GM21576 (cell line): ENCODE measurements around the gene VPS41.

ENCODE experiments used
- ATAC-seq: cut with Tn5 transposase; IDR thresholded peaks from one replicate; pipeline ENCODE4 v1.9.1; 2021; ENCODE audit warnings: mild to moderate bottlenecking, moderate library complexity; ENCODE audit not compliant: unreplicated experiment

The VPS41 gene

DNA sequence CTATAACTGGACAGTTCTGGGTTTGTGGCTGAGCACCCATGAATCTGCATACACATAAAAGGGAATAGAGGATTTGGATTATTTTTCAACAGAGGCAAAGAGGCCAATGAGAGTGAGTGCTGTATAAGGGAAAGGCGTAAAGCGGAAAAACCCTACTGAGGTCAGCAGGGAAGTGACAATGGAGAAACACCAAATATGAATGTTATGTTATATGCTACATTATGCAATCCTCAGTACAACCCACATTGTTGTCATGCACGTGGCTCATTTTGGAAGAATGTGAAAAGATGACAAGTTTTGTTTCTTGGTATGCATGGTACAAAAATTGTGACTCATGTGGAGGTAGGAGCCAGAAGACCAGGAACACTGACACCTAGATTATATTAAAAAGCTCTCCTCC, 164.2 kb downstream of the VPS41 start:
- no peak for ATAC-seq

DNA sequence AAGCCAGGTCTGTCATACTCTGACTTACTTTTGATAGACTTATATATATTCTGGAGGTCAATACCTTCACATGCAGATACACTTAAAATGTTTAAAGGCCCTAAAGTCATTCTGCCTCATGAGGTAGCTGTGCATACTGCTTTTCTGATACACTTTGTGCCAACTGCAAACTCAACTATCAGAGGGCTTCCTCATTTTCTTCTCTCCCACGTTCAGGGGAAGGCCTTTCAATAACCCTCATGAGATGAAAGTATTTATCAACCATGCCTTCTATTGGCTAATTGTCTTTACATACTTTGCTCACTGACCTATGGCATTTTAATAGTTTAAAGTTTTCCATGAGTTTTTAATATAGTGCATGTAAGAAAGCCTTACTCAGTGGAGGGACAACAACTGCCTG, 165.1 kb downstream of the VPS41 start:
- ATAC-seq = no peak

GRCh38 chr7:38740041-38740440, 168.9 kb downstream of the VPS41 start:
- no peak for ATAC-seq

- ATAC-seq = no peak
These were observed 172.9 kb downstream of the VPS41 start for GRCh38 chr7:38736138-38736537.

DNA sequence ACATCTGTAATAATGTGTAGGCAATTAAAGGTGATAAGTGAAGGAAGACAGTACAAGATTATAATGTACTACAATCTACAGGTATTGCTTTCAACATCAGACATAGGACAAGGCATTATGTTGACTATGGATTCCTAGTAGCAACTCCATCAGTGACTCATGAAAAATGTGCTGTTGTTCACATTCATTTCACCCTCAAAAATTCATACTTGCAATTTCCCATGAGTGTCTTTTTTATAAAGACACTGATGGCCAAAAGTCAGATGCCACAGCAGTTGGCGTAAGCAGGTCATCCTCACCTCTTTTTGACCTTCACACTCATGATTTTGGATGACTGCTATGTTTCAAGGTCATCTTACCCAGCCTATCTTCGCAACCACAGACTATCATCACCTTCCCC, 177.8 kb downstream of the VPS41 start:
- no peak for ATAC-seq

DNA sequence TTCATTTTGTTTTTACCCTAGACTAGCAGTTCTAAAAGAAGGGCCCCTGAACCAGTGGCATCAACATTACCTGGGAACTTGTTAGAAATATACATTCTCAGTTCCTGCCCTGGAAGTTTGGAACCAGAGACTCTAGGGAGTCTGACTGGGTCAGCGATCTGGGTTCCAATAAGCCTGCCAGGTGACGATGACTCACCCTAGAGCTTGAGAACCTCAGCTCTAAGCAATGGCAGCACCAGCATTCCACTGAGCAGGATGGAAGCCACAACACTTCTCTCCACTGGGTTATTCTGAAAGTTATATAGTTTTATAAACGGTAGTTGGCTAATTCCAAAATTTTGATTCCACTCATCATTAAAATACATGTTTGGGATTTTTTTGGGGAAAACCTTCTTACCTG, 180.8 kb downstream of the VPS41 start:
- ATAC-seq = no peak

GRCh38 chr7:38727184-38727940, 181.6 kb downstream of the VPS41 start:
- ATAC-seq = no peak

GRCh38 chr7:38723327-38723726, 185.7 kb downstream of the VPS41 start:
- ATAC-seq = no peak

- ATAC-seq = no peak
These were observed 192.6 kb downstream of the VPS41 start for GRCh38 chr7:38716397-38716796.

DNA sequence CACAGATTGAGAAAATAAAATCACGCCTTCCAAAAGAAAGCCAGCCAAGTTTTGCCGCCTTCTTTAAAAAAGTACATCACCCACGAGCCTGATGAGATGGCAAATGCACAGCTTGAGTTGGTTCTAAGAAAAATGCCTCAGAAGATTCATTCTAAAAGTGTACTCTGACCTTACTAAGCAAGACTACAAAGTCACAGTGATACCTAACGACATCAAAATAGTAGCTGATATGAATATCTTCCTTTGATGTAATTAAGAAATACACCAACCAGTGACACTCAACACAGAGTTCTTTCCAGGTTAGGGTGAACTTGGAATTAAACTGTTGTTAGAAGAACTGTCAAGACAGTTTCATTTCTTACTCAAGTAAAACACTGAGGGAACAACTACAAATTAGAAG, 199.9 kb downstream of the VPS41 start:
- no peak for ATAC-seq

GRCh38 chr7:38704751-38705150, 204.2 kb downstream of the VPS41 start:
- no peak for ATAC-seq

DNA sequence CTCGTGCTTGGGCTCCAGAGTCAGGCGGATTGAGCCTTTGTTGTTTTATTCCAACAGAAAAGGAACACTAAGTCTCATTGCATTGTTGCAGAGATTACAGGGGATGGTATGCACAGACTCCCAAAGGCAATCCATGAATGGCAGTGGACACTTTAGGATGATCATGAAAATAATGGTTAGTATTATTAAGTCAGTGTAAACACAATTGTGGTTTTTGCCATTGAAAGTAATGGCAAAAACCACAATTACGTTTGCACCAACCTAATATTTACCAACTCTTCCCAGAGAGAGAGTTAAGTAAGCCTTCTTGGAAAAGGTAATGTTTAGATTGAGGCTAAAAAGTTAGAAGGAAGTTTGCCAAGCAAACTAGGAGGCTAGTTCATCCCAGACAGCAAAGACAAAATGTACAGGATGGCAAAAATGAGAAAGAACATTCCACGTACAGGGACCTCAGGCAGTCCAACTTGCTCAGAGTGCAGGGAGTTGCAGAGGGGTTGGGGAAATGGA, 204.9 kb downstream of the VPS41 start:
- ATAC-seq = no peak

GRCh38 chr7:38703093-38703492, 205.9 kb downstream of the VPS41 start:
- no peak for ATAC-seq

DNA sequence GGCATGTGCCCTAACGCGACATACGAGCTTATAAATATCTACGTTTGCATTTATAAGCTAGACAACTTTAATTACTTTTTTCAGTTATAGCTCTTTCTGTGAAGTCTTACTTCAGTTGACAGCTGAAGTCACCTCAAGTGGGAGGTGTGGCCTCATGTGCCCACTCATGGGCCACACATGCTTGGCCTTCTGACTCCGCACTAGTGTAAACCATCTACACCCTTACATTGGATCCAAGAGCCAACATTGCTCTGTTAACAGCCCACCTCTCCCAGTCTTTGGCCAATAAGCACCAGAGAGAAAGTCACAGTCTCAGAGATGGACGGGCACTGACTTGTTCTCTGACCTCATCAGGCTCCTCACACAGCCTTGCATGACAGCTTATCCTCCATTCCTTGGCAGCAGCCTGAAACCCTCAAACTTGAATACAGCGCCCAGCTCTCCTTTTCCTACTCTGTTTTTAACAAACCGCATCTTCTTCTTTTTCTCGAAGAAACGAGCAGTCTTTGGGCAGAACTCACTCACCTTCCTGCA, 206.9 kb downstream of the VPS41 start:
- ATAC-seq = no peak

DNA sequence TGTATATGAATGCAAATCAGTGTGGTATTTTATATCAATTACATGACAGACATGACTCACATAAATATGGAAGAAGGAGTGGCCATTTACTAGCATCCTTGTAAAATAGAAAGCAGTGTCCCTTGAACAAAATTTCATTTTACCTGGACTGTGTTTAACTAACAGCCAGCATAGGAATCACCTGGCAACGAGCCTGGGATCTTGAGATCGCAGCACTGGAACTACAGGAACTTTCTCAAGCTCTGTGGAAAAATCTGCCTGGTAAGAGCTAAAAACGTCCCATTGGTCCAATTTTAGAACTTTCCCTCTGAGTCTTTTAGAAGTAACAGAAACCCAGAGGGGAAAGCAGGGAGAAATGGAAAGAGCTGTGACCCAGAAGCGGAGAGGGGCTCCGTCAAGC, 208.9 kb downstream of the VPS41 start:
- no peak for ATAC-seq

DNA sequence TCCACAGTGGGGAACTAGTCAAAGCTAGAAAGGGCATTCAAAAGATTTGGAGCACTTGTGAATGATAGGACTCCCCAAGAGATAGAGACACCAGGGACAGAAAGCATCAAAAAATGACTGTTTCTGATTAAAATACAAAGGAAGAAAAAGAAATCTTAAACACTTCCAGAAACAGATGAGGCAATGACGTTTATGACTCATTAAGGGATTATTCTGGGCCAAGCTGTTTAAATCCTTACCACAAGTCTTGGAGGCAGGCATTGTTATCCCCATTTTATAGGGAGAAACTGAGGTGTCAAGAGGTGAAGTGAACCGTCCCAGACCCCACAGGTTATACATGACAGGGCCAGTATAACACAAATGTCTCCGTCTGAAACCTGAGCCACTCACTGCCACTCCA, 209.5 kb downstream of the VPS41 start:
- ATAC-seq = no peak

- no peak for ATAC-seq
These were observed 214.7 kb downstream of the VPS41 start for GRCh38 chr7:38694326-38694725.

DNA sequence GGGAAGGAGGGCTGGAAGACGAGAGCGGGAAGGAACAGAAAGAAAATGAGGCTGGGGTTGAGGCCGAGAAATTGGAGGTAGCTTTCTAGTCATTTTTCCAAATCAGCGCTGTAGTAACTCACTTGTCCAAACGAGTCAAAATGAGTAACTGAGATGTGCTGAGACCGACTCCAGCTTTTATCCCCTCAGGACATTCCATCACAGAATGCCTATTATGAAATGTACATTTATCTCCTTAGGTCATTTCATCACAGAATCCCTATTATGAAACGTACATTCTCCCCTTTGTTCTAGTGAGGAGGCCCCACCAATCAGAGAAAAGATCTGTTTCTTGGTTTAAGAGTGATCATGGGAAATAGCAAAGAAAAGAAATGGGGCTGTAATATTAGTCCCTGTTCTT, 222.1 kb downstream of the VPS41 start:
- ATAC-seq = no peak

DNA sequence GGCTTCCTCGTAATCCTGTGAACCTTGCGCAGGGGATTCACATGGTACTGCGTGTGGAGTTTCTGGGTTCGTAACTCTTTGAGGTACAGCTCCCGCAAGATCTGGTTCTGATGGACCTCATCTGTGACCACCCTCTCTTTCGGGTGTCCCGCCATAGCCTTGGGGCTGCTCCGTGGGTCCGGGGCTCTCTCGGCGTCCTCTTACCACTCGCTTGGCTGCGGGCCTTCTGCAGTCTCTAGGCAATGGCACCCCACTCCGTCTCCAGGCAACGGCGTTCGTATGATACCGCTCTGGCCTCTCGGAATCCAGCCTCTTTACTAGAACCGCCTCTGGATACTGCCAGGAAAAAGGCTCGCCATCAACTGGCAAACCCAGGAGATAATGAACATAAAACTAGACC, 223.1 kb downstream of the VPS41 start:
- ATAC-seq = no peak

DNA sequence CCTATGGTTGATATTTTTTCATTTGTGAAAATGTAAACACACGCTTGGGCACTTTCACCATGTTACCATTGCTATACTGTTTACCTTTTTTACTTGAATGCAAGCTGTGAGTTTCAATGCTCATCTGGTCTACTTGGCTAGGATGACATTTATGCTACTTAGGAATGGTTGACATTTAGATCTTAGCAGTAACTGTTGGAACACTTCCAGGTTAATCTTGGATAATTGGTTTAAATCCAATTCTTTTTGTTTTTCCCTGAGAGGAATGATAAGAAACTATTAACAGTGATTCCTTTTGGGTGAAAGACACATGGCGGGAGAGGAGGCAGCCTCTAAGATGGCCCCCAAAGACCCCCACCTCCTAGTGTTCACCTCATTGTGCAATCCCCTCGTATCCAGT, 226.4 kb downstream of the VPS41 start:
- no peak for ATAC-seq

DNA sequence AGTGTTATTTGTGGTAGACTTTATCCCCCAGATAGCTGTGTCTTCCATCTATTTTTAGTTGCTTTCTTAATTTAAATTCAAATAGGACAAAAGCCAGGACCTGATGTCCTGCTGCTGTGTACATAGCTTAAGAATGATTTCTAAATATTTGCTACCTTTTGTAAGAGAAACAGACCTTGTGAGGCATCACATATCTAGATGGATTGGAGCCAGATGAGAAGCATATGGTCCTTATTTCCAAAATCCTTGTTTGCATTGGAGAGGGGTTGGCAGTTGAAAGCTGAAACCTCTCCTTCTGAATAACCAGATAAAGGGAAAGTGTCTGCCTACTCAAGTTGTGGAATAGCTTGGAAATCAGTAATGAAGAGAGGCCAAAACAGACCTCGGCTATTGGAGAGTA, 227.1 kb downstream of the VPS41 start:
- no peak for ATAC-seq

DNA sequence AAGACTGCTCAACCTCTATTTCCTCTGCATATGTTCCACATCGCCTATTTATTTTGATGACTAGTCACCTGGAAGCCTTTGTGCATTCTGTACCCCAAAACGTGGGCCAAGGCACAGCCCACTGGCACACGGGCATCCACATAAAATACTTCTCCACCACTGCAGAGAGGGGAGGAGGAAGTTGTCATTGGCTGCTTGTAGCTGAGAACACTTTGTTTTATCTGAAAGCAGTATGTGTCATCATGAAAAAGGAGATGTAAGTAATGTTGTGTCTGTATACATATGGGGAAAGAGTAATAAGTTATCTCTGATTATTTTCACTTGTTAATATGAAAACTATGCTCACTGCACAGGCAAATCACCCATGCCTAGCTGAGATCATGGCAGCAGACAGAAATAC, 229.6 kb downstream of the VPS41 start:
- no peak for ATAC-seq

DNA sequence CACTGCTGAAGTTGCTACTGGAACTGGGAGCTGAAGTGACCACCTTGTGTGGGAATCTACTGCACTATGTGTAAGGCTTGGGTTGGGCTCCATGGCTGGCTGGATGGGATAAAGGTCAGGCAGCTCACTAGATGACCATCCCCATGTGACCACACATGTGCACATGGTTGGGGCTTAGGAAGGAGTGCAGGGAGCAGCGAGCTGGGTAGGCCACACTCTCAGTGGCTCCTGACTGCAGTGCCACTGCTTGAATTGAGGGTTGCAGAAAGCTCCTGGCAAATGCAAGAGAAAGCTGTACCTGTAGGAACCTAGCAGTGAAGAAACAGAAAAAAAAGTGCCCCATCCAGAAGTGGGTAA, 230.3 kb downstream of the VPS41 start:
- ATAC-seq = no peak
